Trophoblast cell (in vitro differentiated cells and primary cell): ENCODE results near the gene CHRND.

Source experiments
- DNase-seq, 2 donors: peaks; one replicate each; pipeline ENCODE4 v3.0.0-alpha.2; 2016
- H2AFZ ChIP-seq: 2 replicates; pipeline ENCODE4 v1.6.1; 2013; ENCODE audit warnings: low read length, moderate library complexity, mild to moderate bottlenecking; ENCODE audit not compliant: insufficient read depth, poor library complexity
- H2AK5ac ChIP-seq: 2 replicates; pipeline ENCODE4 v1.6.1; 2013; ENCODE audit warnings: mild to moderate bottlenecking, low read length
- H2BK120ac ChIP-seq: 2 replicates; pipeline ENCODE4 v1.6.1; 2013; ENCODE audit warnings: low read length, mild to moderate bottlenecking, moderate library complexity; ENCODE audit not compliant: insufficient read depth, poor library complexity
- H2BK12ac ChIP-seq: 2 replicates; pipeline ENCODE4 v1.6.1; 2013; ENCODE audit warnings: mild to moderate bottlenecking, low read length, moderate library complexity
- H2BK5ac ChIP-seq: 2 replicates; pipeline ENCODE4 v1.6.1; 2013; ENCODE audit warnings: low read length, low read depth, moderate library complexity, mild to moderate bottlenecking; ENCODE audit not compliant: poor library complexity
- H3K14ac ChIP-seq: 2 replicates; pipeline ENCODE4 v1.6.1; 2013; ENCODE audit warnings: mild to moderate bottlenecking, low read length
- H3K18ac ChIP-seq: 2 replicates; pipeline ENCODE4 v1.6.1; 2013; ENCODE audit warnings: mild to moderate bottlenecking, low read length
- H3K23ac ChIP-seq: 2 replicates; pipeline ENCODE4 v1.6.1; 2013; ENCODE audit warnings: low read length
- H3K27ac ChIP-seq: 2 replicates; pipeline ENCODE4 v1.5.1; 2013; ENCODE audit warnings: low read depth, mild to moderate bottlenecking, inconsistent platforms, low read length, moderate library complexity
- H3K27me3 ChIP-seq: 2 replicates; pipeline ENCODE4 v1.6.1; 2013; ENCODE audit warnings: inconsistent platforms, mild to moderate bottlenecking, low read length, moderate library complexity; ENCODE audit not compliant: insufficient read depth
- H3K36me3 ChIP-seq, 2 experiments: 1 replicate in 1 of 2; 2 replicates in 1 of 2; pipeline ENCODE4 v1.6.1; 2013; ENCODE audit warnings: low read length in 2 of 2, mild to moderate bottlenecking in 2 of 2, moderate library complexity in 1 of 2; ENCODE audit not compliant: insufficient read depth in 2 of 2, control insufficient read depth in 1 of 2
- H3K4ac ChIP-seq: 2 replicates; pipeline ENCODE4 v1.6.1; 2013; ENCODE audit warnings: low read depth, mild to moderate bottlenecking, low read length, moderate library complexity
- H3K4me1 ChIP-seq, 2 experiments: 1 replicate in 1 of 2; 2 replicates in 1 of 2; pipeline ENCODE4 v1.6.1; 2013; ENCODE audit warnings: low read length in 2 of 2, mild to moderate bottlenecking in 2 of 2, moderate library complexity in 1 of 2; ENCODE audit not compliant: insufficient read depth in 2 of 2, control insufficient read depth in 1 of 2
- H3K4me2 ChIP-seq: 2 replicates; pipeline ENCODE4 v1.6.1; 2013; ENCODE audit warnings: inconsistent platforms, mild to moderate bottlenecking, low read length, moderate library complexity
- H3K4me3 ChIP-seq: 2 replicates; pipeline ENCODE4 v1.5.1; 2013; ENCODE audit warnings: mild to moderate bottlenecking, low read depth, low read length, inconsistent platforms
- H3K79me1 ChIP-seq: one replicate; pipeline ENCODE4 v1.6.1; 2013; ENCODE audit warnings: low read length
- H3K79me2 ChIP-seq: 2 replicates; pipeline ENCODE4 v1.6.1; 2013; ENCODE audit warnings: low read length, mild to moderate bottlenecking; ENCODE audit not compliant: control insufficient read depth, insufficient read depth, poor library complexity
- H3K9ac ChIP-seq: 2 replicates; pipeline ENCODE4 v1.6.1; 2013; ENCODE audit warnings: mild to moderate bottlenecking, low read length
- H3K9me3 ChIP-seq: 2 replicates; pipeline ENCODE4 v1.6.1; 2013; ENCODE audit warnings: low read depth, mild to moderate bottlenecking, control low read depth, inconsistent platforms, low read length; ENCODE audit not compliant: insufficient read depth
- H4K12ac ChIP-seq: 2 replicates; pipeline ENCODE4 v1.6.1; 2013; ENCODE audit warnings: low read depth, mild to moderate bottlenecking, low read length, moderate library complexity
- H4K8ac ChIP-seq: 2 replicates; pipeline ENCODE4 v1.6.1; 2013; ENCODE audit warnings: low read depth, mild to moderate bottlenecking, low read length, moderate library complexity
- H4K91ac ChIP-seq: one replicate; pipeline ENCODE4 v1.6.1; 2013; ENCODE audit warnings: low read depth, mild to moderate bottlenecking, low read length, moderate library complexity
- WGBS: extraction: QIAGEN DNeasy Blood & Tissue Kit; methylation state at CpG from one replicate; pipeline ENCODE4 v1.1.7; 2013; ENCODE audit warnings: missing lambda C conversion rate; ENCODE audit not compliant: insufficient read length, insufficient coverage; ENCODE audit errors: extremely low coverage; 5-methylcytosine and 5-hydroxymethylcytosine counted together

CHRND gene

DNA sequence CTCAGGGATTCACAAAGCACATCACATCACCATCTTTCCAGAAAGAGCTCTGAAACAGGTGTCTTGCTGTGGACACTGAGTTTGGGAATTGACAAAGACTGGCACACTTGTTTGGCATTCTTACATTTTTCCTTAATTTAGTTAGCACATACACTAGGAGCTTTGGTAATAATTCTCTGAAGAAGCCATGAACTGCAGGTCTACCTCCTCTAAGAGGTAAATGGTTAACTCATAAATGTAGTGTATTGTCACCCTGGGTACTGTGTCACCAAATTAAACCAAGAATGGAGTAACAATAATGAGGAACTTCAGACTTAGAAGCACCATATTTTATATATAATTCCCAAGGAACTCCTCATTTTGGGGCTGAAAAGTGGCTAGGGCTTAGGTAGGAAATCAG lies 47.1 kb downstream of the CHRND start:
- no peak overlapping the region for H3K4ac ChIP-seq
- H3K18ac ChIP-seq = no peak overlapping the region
- H3K4me3 ChIP-seq = no peak overlapping the region
- H2BK120ac ChIP-seq = no peak overlapping the region
- H3K23ac ChIP-seq = no peak overlapping the region
- H3K9ac ChIP-seq = no peak overlapping the region
- H4K8ac ChIP-seq = no peak overlapping the region
- no peaks in the 10 kb centered on the region for H3K27me3 ChIP-seq
- no peak overlapping the region for H2BK12ac ChIP-seq
- H4K91ac ChIP-seq = no peak overlapping the region
- H3K14ac ChIP-seq = no peak overlapping the region
- peaks cover 22 to 43% of the 10 kb centered on the region in 2 experiments for H3K36me3 ChIP-seq
- H4K12ac ChIP-seq = no peak overlapping the region
- H2AFZ ChIP-seq = no peak overlapping the region
- no peaks in the 10 kb centered on the region for H3K9me3 ChIP-seq
- no peak overlapping the region for H3K4me2 ChIP-seq
- no peaks in the 10 kb centered on the region for H3K79me1 ChIP-seq
- peaks cover 0 to 3% of the 10 kb centered on the region in 2 experiments for H3K4me1 ChIP-seq
- no peak overlapping the region for H2BK5ac ChIP-seq
- H2AK5ac ChIP-seq = no peak overlapping the region
- H3K27ac ChIP-seq = no peak overlapping the region
- H3K79me2 ChIP-seq = no peaks in the 10 kb centered on the region
- no peak for DNase-seq

DNA sequence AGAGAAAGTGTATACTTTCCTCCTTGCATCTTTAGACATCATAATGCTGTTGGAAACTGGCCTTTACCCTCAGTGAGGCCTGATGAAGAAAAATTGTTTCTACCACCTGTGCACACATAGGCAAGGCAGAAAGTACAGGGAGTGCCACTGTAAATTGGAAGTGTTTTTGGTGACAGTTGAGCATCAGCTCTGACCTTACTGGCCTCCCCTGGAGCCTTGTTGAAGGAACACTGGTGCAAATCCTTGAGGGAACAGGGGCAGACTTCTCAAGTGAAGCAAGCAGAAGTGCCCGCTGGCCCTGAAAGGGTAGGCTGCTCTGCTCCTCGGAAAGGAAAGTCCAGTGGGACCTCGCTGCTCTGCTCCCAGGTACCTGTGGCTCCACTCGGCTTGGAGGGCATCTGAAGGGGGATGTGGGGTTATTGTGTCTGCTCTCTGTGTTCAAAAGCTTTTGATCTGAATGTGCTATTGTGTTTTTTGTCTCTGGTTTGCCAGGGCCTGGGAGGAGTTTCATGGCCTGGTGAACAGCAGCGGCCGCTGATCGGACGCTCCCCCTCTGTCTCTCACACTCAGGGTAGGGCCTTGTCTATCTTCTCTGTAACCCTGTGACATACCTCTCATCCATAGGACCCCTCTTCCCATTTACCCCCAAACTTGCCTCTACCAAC lies 47.9 kb downstream of the CHRND start:
- Histone ChIP-seq H3K79me2 (no peaks in the 10 kb centered on the region), H3K27me3 (no peaks in the 10 kb centered on the region), H3K18ac (no peak overlapping the region)

DNA sequence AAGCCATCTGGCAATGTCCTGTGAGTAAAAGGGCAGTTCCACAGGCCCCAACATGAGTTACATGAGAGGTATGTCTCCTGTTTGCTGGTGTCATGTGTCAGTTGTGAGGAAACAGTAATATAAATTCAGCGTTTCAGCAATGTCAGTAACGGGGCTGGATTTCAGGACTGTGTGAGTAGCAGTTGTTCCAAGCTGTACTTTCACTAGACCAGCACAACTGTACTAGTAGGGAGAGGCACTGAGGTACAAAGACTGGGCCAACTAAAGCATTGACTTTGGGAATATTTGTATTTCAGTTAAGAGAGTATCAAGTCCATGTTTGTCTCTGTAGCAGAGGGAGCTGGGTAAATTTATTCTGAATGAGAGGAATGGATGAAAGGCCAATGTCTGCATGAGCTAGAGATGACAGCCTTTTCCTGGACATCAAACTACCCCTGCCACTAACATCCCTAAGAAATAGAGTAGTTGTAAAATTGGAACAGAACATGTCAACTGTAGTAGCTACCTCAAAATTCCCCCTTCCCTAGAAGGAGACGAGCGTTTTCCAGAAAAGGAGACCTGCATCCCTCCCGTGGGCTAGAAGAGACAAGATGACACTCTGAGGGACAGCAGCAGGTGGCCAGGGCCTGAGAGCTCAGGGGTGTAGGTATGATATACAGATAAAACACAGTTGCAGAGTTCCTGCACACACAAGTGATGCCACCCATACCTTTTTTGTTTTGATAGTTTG lies 48.9 kb downstream of the CHRND start:
- Histone ChIP-seq H2AK5ac (no peak overlapping the region), H3K27ac (no peak overlapping the region), H3K4me3 (no peak overlapping the region), H2BK120ac (no peak overlapping the region), H3K79me2 (no peaks in the 10 kb centered on the region), H2BK5ac (no peak overlapping the region), H3K79me1 (no peaks in the 10 kb centered on the region), H3K9me3 (no peaks in the 10 kb centered on the region), H2BK12ac (no peak overlapping the region), H3K18ac (no peak overlapping the region), H2AFZ (no peak overlapping the region), H3K27me3 (no peaks in the 10 kb centered on the region), H3K23ac (no peak overlapping the region), H3K4me2 (no peak overlapping the region), H3K14ac (no peak overlapping the region), H4K12ac (no peak overlapping the region), H3K36me3 (peaks cover 10 to 26% of the 10 kb centered on the region in 2 experiments), H4K91ac (no peak overlapping the region), H3K4ac (no peak overlapping the region), H3K4me1 (peaks cover 0 to 3% of the 10 kb centered on the region in 2 experiments), H3K9ac (no peak overlapping the region), H4K8ac (no peak overlapping the region)
- no peak for DNase-seq
- WGBS = no CpG with 5 or more reads among the region's 5 CpGs

More for the DNA sequence above, 47.9 kb downstream of the CHRND start:
- H3K9ac ChIP-seq = no peak overlapping the region
- no peak overlapping the region for H2BK120ac ChIP-seq
- no peak overlapping the region for H3K4me2 ChIP-seq
- DNase-seq = no peak
- H4K91ac ChIP-seq = no peak overlapping the region
- peaks cover 16 to 35% of the 10 kb centered on the region in 2 experiments for H3K36me3 ChIP-seq
- H3K23ac ChIP-seq = no peak overlapping the region
- H3K79me1 ChIP-seq = no peaks in the 10 kb centered on the region
- no peak overlapping the region for H2AFZ ChIP-seq
- no peak overlapping the region for H4K12ac ChIP-seq
- no peaks in the 10 kb centered on the region for H3K9me3 ChIP-seq
- no peak overlapping the region for H2BK5ac ChIP-seq
- peaks cover 0 to 3% of the 10 kb centered on the region in 2 experiments for H3K4me1 ChIP-seq
- WGBS = no CpG with 5 or more reads among the region's 8 CpGs
- H2AK5ac ChIP-seq = no peak overlapping the region
- no peak overlapping the region for H3K14ac ChIP-seq
- no peak overlapping the region for H4K8ac ChIP-seq
- no peak overlapping the region for H2BK12ac ChIP-seq
- no peak overlapping the region for H3K4me3 ChIP-seq
- H3K4ac ChIP-seq = no peak overlapping the region
- H3K27ac ChIP-seq = no peak overlapping the region

DNA sequence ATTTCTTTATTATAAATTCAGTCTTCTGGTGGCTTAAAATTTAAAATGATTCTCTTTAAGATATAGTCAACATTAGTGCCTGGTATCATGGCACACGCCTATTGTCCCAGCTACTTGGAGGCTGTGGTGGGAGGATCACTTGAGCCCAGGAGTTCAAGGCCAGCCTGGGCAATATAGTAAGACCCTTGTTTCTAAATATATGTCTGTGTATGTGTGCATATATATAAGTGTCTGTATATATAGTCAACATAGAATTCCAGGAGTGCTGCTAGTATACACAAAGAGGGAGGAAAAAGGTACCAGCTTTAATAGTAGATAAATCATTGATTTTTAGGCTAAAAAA lies 49.4 kb downstream of the CHRND start:
- H2AK5ac ChIP-seq = no peak overlapping the region
- H4K8ac ChIP-seq = no peak overlapping the region
- H3K18ac ChIP-seq = no peak overlapping the region
- H3K4me2 ChIP-seq = no peak overlapping the region
- H3K23ac ChIP-seq = no peak overlapping the region
- no CpG with 5 or more reads among the region's 1 CpG for WGBS
- H3K4me1 ChIP-seq = peaks cover 0 to 3% of the 10 kb centered on the region in 2 experiments
- no peak overlapping the region for H3K4ac ChIP-seq
- H4K12ac ChIP-seq = no peak overlapping the region
- H2BK5ac ChIP-seq = no peak overlapping the region
- no peak for DNase-seq
- H3K9me3 ChIP-seq = no peaks in the 10 kb centered on the region
- no peak overlapping the region for H2BK120ac ChIP-seq
- H3K27ac ChIP-seq = no peak overlapping the region
- H3K4me3 ChIP-seq = no peak overlapping the region
- H2AFZ ChIP-seq = no peak overlapping the region
- peaks cover 10 to 24% of the 10 kb centered on the region in 2 experiments for H3K36me3 ChIP-seq
- H2BK12ac ChIP-seq = no peak overlapping the region
- H3K79me1 ChIP-seq = no peaks in the 10 kb centered on the region
- H3K79me2 ChIP-seq = no peaks in the 10 kb centered on the region
- no peak overlapping the region for H3K9ac ChIP-seq
- H3K27me3 ChIP-seq = no peaks in the 10 kb centered on the region
- H4K91ac ChIP-seq = no peak overlapping the region
- no peak overlapping the region for H3K14ac ChIP-seq
